Endothelial cell of umbilical vein (primary cell): ENCODE measurements around the gene CPNE7.

Experiments
- CTCF ChIP-seq, 2 donors: IDR thresholded peaks; 1 replicate in 1 of 2; 2 replicates in 1 of 2; pipeline ENCODE4 v1.5.1; 2011; ENCODE audit warnings: low read length in 2 of 2, mild to moderate bottlenecking in 2 of 2, moderate library complexity in 2 of 2, control low read depth in 1 of 2, inconsistent platforms in 1 of 2, low read depth in 1 of 2; ENCODE audit not compliant: insufficient read depth in 1 of 2; ENCODE audit errors: extremely low read depth in 1 of 2
- EZH2 ChIP-seq: IDR thresholded peaks from 2 replicates; pipeline ENCODE4 v1.6.1; 2012; ENCODE audit warnings: borderline replicate concordance, low read depth, mild to moderate bottlenecking, moderate library complexity, low read length, inconsistent platforms; ENCODE audit not compliant: severe bottlenecking
- FOS ChIP-seq: IDR thresholded peaks from 2 replicates; pipeline ENCODE4 v1.6.1; 2011; ENCODE audit warnings: mild to moderate bottlenecking, low read length, moderate library complexity, borderline replicate concordance; ENCODE audit not compliant: insufficient read depth
- GATA2 ChIP-seq: IDR thresholded peaks from 2 replicates; pipeline ENCODE4 v1.7.0; 2011; ENCODE audit warnings: low read depth, mild to moderate bottlenecking, moderate library complexity, mixed read lengths, low read length; ENCODE audit not compliant: insufficient read length, insufficient read depth
- JUN ChIP-seq: IDR thresholded peaks from 2 replicates; pipeline ENCODE4 v1.6.1; 2011; ENCODE audit warnings: borderline replicate concordance, low read depth; ENCODE audit not compliant: insufficient read length, insufficient read depth
- MAX ChIP-seq: IDR thresholded peaks from 2 replicates; pipeline ENCODE4 v1.6.1; 2011; ENCODE audit not compliant: insufficient read depth, insufficient read length
- MYC ChIP-seq: IDR thresholded peaks from one replicate; pipeline ENCODE4 v1.6.1; 2011; ENCODE audit warnings: mild to moderate bottlenecking, low read depth, low read length
- POLR2A ChIP-seq: IDR thresholded peaks from 2 replicates; pipeline ENCODE4 v1.6.1; 2012; ENCODE audit warnings: low read depth, mild to moderate bottlenecking, control low read depth, low read length
- POLR2AphosphoS5 ChIP-seq: IDR thresholded peaks from 2 replicates; pipeline ENCODE4 v1.6.1; 2012; ENCODE audit warnings: low read depth, mild to moderate bottlenecking, control low read depth, low read length, moderate library complexity; ENCODE audit not compliant: insufficient read depth

- TF ChIP-seq CTCF (IDR thresholded peaks at IDR 0.05; ENCODE audit: extremely low read depth in 1 of 2, insufficient read depth in 1 of 2, low read depth in 1 of 2, low read length in 2 of 2), result no peak
- TF ChIP-seq POLR2A, result no peak
- no peak for TF ChIP-seq EZH2
- no peak for TF ChIP-seq MAX
- TF ChIP-seq MYC, result no peak
- TF ChIP-seq POLR2AphosphoS5, result no peak
- no peak for TF ChIP-seq JUN
- TF ChIP-seq GATA2, result no peak
- TF ChIP-seq FOS, result no peak
These were observed 38.5 kb upstream of the CPNE7 start for GRCh38 chr16:89536886-89537548.
